B cell (primary cell): ENCODE measurements around the gene PSG6. TPM values are rescaled to one million over a fixed set of nuclear protein-coding genes. Genes with fewer than 3 reads are reported as not detected.
"Not testable (repeated sequence)": the region's sequence is repeated elsewhere in the genome, so short reads cannot be mapped to it uniquely, and the experiment has no call there.

Experiments
- ATAC-seq: fragments of 200-7000 bp; cut with Tn5 transposase; one replicate; pipeline ENCODE4 v1.10.0; 2021; ENCODE audit warnings: low read depth, mild to moderate bottlenecking, moderate number of reproducible peaks, moderate library complexity
- CTCF ChIA-PET: fragments of 350-600 bp; sonication (Branson Sonifier 250); formaldehyde crosslinking; loops from one replicate; lab custom pipeline; 2021; ENCODE audit warnings: antibody characterized with exemption, inconsistent platforms; lab: Charles Lee
- POLR2A ChIA-PET: fragments of 350-600 bp; sonication (Branson Sonifier 250); formaldehyde crosslinking; loops from one replicate; lab custom pipeline; 2021; ENCODE audit warnings: antibody characterized with exemption; lab: Charles Lee
- DNase-seq: peaks from one replicate; pipeline ENCODE4 v3.0.0; 2013
- H2AFZ ChIP-seq: 2 replicates; pipeline ENCODE4 v1.6.1; 2012; ENCODE audit warnings: mild to moderate bottlenecking, low read depth, low read length; ENCODE audit not compliant: insufficient read depth, poor library complexity, severe bottlenecking
- H3K27ac ChIP-seq, 2 donors: 1 replicate in 1 of 2; 2 replicates in 1 of 2; pipeline ENCODE4 v1.5.1; 2012 to 2013; ENCODE audit warnings: low read length in 2 of 2, mild to moderate bottlenecking in 2 of 2, moderate library complexity in 1 of 2
- H3K27me3 ChIP-seq, 4 experiments: fragments of 200-600 bp in 1 of 4; sonication (generic) in 1 of 4; replicated peaks in 1 of 4; 1 replicate in 2 of 4; 2 replicates in 2 of 4; pipeline versions ENCODE4 v1.6.1 to v1.7.0; 2013 to 2016; ENCODE audit warnings: low read length in 3 of 4, mild to moderate bottlenecking in 2 of 4, mixed read lengths in 1 of 4, moderate library complexity in 1 of 4; ENCODE audit not compliant: insufficient read depth in 4 of 4, control insufficient read depth in 3 of 4; ENCODE audit errors: control extremely low read depth in 1 of 4
- H3K36me3 ChIP-seq, 2 experiments: replicated peaks in 1 of 2; 1 replicate in 1 of 2; 2 replicates in 1 of 2; pipeline versions ENCODE4 v1.6.1 to v1.7.1; 2013; ENCODE audit warnings: low read length in 1 of 2; ENCODE audit not compliant: insufficient read depth in 2 of 2, control insufficient read depth in 1 of 2; ENCODE audit errors: control extremely low read depth in 1 of 2, extremely low read depth in 1 of 2
- H3K4me1 ChIP-seq, 2 donors: fragments of 200-600 bp in 1 of 2; sonication (generic) in 1 of 2; 1 replicate in 1 of 2; 2 replicates in 1 of 2; pipeline versions ENCODE4 v1.5.1 to v1.6.1; 2013 to 2017; ENCODE audit warnings: low read length in 2 of 2; ENCODE audit not compliant: control insufficient read depth in 2 of 2, insufficient read depth in 2 of 2
- H3K4me2 ChIP-seq: replicated peaks from 2 replicates; pipeline ENCODE3; 2012; ENCODE audit warnings: mild to moderate bottlenecking, low read depth, low read length; ENCODE audit not compliant: poor library complexity, severe bottlenecking
- H3K4me3 ChIP-seq, 5 experiments: fragments of 200-600 bp in 1 of 5; sonication (generic) in 1 of 5; 1 replicate in 3 of 5; 2 replicates in 2 of 5; pipeline versions ENCODE4 v1.5.1 to v1.7.0; 2011 to 2016; ENCODE audit warnings: low read length in 4 of 5, mild to moderate bottlenecking in 4 of 5, low read depth in 2 of 5, control low read depth in 1 of 5, moderate library complexity in 1 of 5; ENCODE audit not compliant: insufficient read depth in 1 of 5; ENCODE audit errors: control extremely low read depth in 1 of 5, extremely low read depth in 1 of 5
- H3K79me2 ChIP-seq: fragments of 200-600 bp; sonication (generic); one replicate; pipeline ENCODE4 v1.6.0; 2016; ENCODE audit warnings: low read length; ENCODE audit not compliant: control insufficient read depth, insufficient read depth
- H3K9ac ChIP-seq: fragments of 200-600 bp; sonication (generic); 2 replicates; pipeline ENCODE4 v1.6.1; 2017; ENCODE audit warnings: mild to moderate bottlenecking, low read length, moderate library complexity
- H3K9me3 ChIP-seq, 3 donors: one replicate each; pipeline versions ENCODE4 v1.6.1 to v1.7.1; 2013; ENCODE audit warnings: low read length in 2 of 3; ENCODE audit not compliant: control insufficient read depth in 2 of 3, insufficient read depth in 1 of 3; ENCODE audit errors: control extremely low read depth in 1 of 3
- H4K20me1 ChIP-seq: 2 replicates; pipeline ENCODE4 v1.6.0; 2012; ENCODE audit warnings: mild to moderate bottlenecking, low read length; ENCODE audit not compliant: insufficient read depth, control insufficient read depth, poor library complexity, severe bottlenecking
- H3K27ac Mint-ChIP-seq: one replicate; pipeline ENCODE4 v1.8.0; 2021; ENCODE audit warnings: mixed read lengths
- H3K27me3 Mint-ChIP-seq: one replicate; pipeline ENCODE4 v1.8.0; 2021; ENCODE audit warnings: mixed read lengths
- H3K4me1 Mint-ChIP-seq: one replicate; pipeline ENCODE4 v1.8.0; 2021; ENCODE audit warnings: mixed read lengths
- H3K4me3 Mint-ChIP-seq: one replicate; pipeline ENCODE4 v1.8.0; 2021; ENCODE audit warnings: mixed read lengths
- H3K9me3 Mint-ChIP-seq: one replicate; pipeline ENCODE4 v1.8.0; 2022; ENCODE audit warnings: mixed read lengths; ENCODE audit not compliant: insufficient read depth
- WGBS: methylation state at CpG from one replicate; pipeline ENCODE4 v1.1.5; 2013; ENCODE audit warnings: missing lambda C conversion rate; ENCODE audit not compliant: insufficient coverage; 5-methylcytosine and 5-hydroxymethylcytosine counted together
- intact Hi-C: fragments of 100-400 bp; cut with micrococcal nuclease; formaldehyde crosslinking; loops from one replicate; pipeline ENCODE4 v1.10.0; 2022
- polyA plus RNA-seq: library from polyadenylated mRNA; depleted of rRNA; stranded (reverse); fragments of >200 nt; gene quantifications from 2 replicates; pipeline ENCODE4 v1.2.3, GENCODE V29; 2012
- total RNA-seq, 2 donors: library from RNA; stranded (reverse); fragments of 120-200 nt in 1 of 2; gene quantifications; 1 replicate in 1 of 2; 2 replicates in 1 of 2; pipeline versions ENCODE4 v1.2.3 to v1.2.4, GENCODE V29; 2013 to 2022

PSG6 gene
- total and polyA plus RNA-seq, 2 donors (not counting 1 experiment from before 2014, with no cell fraction given): not detected

GRCh38 chr19:42898656-42899055, 19.0 kb downstream of the PSG6 start:
- ATAC-seq, H3K4me2 ChIP-seq, intact Hi-C loops, H3K27ac ChIP-seq, H3K4me3 ChIP-seq, H3K4me1 ChIP-seq, H3K4me1 Mint-ChIP-seq, H3K9ac ChIP-seq, H3K9me3 Mint-ChIP-seq, H4K20me1 ChIP-seq, H3K27me3 ChIP-seq, CTCF ChIA-PET, H3K79me2 ChIP-seq, H3K9me3 ChIP-seq, H2AFZ ChIP-seq, POLR2A ChIA-PET, H3K36me3 ChIP-seq, DNase-seq, H3K4me3 Mint-ChIP-seq, H3K27ac Mint-ChIP-seq: not testable (repeated sequence)
- no CpG with 5 or more reads among the region's 1 CpG for WGBS
- H3K27me3 Mint-ChIP-seq: peaks cover 16% of the 10 kb centered on the region

GRCh38 chr19:42897729-42898128, 20.0 kb downstream of the PSG6 start:
- WGBS: no CpG with 5 or more reads among the region's 1 CpG
- H3K36me3 ChIP-seq, intact Hi-C loops, H3K27ac Mint-ChIP-seq, H3K9ac ChIP-seq, H3K9me3 ChIP-seq, H3K27me3 ChIP-seq, H3K4me3 Mint-ChIP-seq, H3K9me3 Mint-ChIP-seq, H3K4me2 ChIP-seq, H3K4me1 ChIP-seq, CTCF ChIA-PET, DNase-seq, POLR2A ChIA-PET, H3K4me1 Mint-ChIP-seq, ATAC-seq, H3K27ac ChIP-seq, H2AFZ ChIP-seq, H4K20me1 ChIP-seq, H3K4me3 ChIP-seq, H3K79me2 ChIP-seq: not testable (repeated sequence)
- H3K27me3 Mint-ChIP-seq: peaks cover 15% of the 10 kb centered on the region

GRCh38 chr19:42890446-42890845, 27.2 kb downstream of the PSG6 start:
- H3K4me3 ChIP-seq, H2AFZ ChIP-seq, H3K4me2 ChIP-seq, POLR2A ChIA-PET, H3K4me1 ChIP-seq, H4K20me1 ChIP-seq, H3K27ac ChIP-seq, H3K79me2 ChIP-seq, DNase-seq, H3K4me1 Mint-ChIP-seq, H3K4me3 Mint-ChIP-seq, H3K9me3 Mint-ChIP-seq, H3K27me3 ChIP-seq, intact Hi-C loops, CTCF ChIA-PET, ATAC-seq, H3K9ac ChIP-seq, H3K27ac Mint-ChIP-seq, H3K36me3 ChIP-seq: not testable (repeated sequence)
- H3K9me3 ChIP-seq: peaks cover 0 to 11% (median 8%) of the 10 kb centered on the region in 3 donors
- 86% methylated on average over 5 of the region's 7 CpGs for WGBS
- H3K27me3 Mint-ChIP-seq: peaks cover 11% of the 10 kb centered on the region

GRCh38 chr19:42887876-42888445, 29.7 kb downstream of the PSG6 start:
- H3K36me3 ChIP-seq, DNase-seq, intact Hi-C loops, H3K4me1 ChIP-seq, ATAC-seq, H3K27me3 ChIP-seq, H2AFZ ChIP-seq, CTCF ChIA-PET, H3K27ac ChIP-seq, H3K9me3 Mint-ChIP-seq, H3K4me2 ChIP-seq, H3K9me3 ChIP-seq, H3K4me3 Mint-ChIP-seq, POLR2A ChIA-PET, H3K27ac Mint-ChIP-seq, H4K20me1 ChIP-seq, H3K9ac ChIP-seq, H3K4me3 ChIP-seq, H3K79me2 ChIP-seq, H3K4me1 Mint-ChIP-seq: not testable (repeated sequence)
- peaks cover 31% of the 10 kb centered on the region for H3K27me3 Mint-ChIP-seq
